HG03045 (cell line): ENCODE results near the gene MICOS13.
A peak's percentile ranks its signal among the peaks of the same experiment; 100 is the strongest.

ENCODE experiments used
- ATAC-seq: cut with Tn5 transposase; IDR thresholded peaks from one replicate; pipeline ENCODE4 v1.9.1; 2021; ENCODE audit warnings: mild to moderate bottlenecking, moderate library complexity; ENCODE audit not compliant: unreplicated experiment

Gene MICOS13, protein sequence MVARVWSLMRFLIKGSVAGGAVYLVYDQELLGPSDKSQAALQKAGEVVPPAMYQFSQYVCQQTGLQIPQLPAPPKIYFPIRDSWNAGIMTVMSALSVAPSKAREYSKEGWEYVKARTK

DNA sequence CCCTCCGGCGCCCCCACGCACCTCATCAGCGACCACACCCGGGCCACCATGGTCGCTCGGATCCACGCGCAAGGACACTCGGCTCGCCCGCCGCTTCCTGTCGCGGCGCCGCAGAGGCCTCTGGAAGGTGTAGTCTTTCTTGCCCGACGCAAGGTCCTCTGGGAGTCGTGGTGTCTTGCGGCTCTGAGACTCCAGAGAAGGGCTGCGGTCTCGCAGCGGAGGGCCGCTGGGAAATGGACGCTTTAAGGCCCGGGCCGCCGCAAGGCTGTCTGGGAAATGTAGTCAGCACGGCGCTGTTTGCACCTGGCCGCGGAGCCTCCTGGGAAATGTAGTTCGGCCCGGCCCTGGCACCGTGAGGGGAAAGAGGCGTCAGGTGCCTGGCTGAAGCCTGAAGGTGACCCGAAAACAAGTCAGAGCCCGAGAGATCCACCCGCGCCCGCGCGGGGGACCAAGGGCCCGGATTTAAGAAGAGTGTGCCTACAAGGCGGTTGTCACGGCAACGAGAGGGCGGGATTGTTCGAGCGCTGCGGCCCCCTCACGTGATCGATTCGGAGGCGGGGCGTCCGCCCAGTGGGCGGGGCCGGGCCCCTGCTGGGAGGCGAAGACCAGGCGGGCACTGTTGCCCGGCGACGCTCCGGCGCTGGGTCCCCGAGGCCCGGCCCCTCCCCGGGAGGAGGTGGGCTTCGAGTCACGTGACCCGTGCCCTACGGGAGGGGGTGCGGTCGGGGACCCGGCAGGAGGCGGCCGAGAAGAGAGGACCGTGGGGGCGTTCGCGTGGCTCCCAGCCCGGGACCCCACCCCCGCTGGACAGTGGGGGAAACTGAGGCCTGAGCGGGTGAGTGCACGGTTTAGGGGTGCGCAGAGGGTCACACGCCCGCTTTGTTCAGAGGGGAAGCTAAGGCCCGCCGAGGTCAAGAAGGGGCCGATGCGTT lies at the start of gene MICOS13, which contains the start of gene HSD11B1L:
Gene MICOS13, minus strand, starts transcription at position 80 of the 932 bp plus-strand sequence. Its CDS starts 30 bp downstream, at position 50.
Gene HSD11B1L, plus strand, starts transcription at position 591 of the 932 bp plus-strand sequence. CDS start 3,806 bp downstream, outside the sequence.
- ATAC-seq, result peak; percentile 82

GRCh38 chr19:5727453-5728050 lies 47.2 kb upstream of the MICOS13 start:
- ATAC-seq, result no peak

GRCh38 chr19:5719961-5720790 lies 39.9 kb upstream of the MICOS13 start, which contains the start of the genes CATSPERD and LONP1:
Gene CATSPERD (plus strand): TSS chr19:5720637. CDS start chr19:5720738, 101 bp downstream.
Gene LONP1 (minus strand): TSS chr19:5720146. CDS start chr19:5720132, 14 bp downstream.
- ATAC-seq, result peak; percentile 83

- ATAC-seq, result no peak
Measured at GRCh38 chr19:5719274-5719960, 39.1 kb upstream of the MICOS13 start.

- no peak for ATAC-seq
Measured at GRCh38 chr19:5718579-5719273, 38.4 kb upstream of the MICOS13 start.

DNA sequence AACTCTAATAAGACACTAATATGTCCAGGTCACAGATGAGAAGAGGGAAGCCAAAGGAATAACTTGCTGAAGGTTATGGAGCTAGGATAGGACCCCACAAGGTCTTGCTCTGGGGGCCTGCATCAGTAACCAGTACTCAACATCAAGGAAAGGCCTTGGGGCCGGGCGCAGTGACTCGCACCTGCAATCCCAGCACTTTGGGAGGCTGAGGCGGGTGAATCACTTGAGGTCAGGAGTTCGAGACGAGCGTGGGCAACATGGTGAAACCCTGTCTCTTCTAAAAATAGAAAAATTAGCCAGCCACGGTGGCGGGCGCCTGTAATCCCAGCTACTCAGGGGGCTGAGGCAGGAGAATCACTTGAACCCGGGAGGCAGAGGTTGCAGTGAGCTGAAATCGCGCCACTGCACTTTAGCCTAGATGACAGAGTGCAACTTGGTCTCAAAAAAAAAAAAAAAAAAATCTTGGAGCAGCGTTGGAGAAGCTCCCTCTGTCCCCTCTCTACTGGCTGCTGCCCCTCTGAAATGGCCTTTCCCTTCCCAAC lies 37.8 kb upstream of the MICOS13 start:
- no peak for ATAC-seq

DNA sequence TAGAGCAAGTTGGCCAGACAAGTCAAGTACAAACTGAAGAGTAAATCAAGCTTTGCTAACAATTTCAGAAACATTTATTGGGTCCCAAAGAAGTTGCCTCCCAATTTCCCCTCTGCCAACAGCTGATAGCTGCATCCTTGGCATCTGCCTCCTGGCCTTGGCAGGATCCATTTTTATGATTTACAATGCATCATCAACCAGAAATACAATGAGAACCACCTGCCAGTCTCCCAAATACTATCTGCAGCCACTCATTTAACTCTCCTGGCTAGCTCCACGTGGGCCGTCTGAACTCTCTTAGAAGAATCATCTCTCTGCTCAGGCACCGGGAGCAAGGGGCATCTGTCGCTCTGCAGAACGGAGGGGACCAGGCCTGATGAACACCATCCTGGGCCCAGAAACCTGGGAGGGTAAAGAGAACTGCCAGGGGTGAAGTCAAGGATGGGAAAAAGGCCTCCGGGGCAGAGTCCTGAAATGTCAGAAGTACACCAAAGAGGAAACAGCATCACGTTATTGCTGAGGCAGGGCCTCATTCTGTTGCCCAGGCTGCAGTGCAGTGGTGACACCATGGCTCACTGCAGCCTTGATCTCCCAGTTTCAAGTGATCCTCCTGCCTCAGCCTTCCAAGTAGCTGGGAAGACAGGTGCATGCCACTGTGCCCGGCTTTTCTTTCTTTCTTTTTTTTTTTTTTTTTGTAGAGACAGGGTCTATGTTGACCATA lies 37.1 kb upstream of the MICOS13 start:
- no peak for ATAC-seq

DNA sequence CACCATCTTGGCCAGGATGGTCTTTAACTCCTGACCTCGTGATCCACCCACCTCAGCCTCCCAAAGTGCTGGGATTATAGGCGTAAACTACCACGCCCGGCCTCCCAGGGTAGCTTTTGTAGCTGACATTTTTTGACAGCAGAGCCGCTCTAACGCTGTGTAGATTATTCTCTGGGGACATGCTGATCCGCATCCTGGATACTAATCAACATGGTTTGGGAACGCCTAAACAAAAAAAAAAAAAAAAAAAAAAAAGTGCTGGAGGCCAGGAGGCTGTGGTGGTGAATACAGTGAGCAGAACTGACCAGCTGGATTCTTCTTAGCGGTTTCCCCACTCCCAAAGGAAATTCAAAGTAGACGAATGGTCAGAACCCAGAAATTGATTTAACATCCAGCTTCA lies 34.5 kb upstream of the MICOS13 start:
- ATAC-seq, result no peak

DNA sequence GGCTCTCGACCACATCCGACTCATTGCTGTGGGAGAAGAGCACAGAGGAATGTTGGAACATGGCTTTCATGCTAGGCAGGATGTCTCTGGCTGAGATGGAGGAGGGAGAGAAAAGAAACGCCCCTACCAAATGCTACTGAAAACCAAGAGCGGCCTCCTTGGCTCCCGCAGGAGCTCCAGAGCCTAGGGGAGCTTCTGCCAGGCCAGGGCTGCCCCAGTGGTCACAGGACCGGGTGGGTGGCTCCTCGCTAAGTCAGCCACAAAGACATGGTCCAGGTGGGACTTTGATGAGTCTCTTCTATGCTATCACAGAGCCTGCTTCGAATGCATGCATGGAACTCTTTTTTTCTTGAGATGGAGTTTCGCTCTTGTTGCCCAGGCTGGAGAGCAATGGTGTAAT lies 32.9 kb upstream of the MICOS13 start:
- ATAC-seq, result no peak

GRCh38 chr19:5711713-5712161 lies 31.4 kb upstream of the MICOS13 start:
- ATAC-seq, result no peak

- no peak for ATAC-seq
Measured at GRCh38 chr19:5711025-5711424, 30.7 kb upstream of the MICOS13 start.

GRCh38 chr19:5707576-5708575 lies 27.6 kb upstream of the MICOS13 start:
- no peak for ATAC-seq

DNA sequence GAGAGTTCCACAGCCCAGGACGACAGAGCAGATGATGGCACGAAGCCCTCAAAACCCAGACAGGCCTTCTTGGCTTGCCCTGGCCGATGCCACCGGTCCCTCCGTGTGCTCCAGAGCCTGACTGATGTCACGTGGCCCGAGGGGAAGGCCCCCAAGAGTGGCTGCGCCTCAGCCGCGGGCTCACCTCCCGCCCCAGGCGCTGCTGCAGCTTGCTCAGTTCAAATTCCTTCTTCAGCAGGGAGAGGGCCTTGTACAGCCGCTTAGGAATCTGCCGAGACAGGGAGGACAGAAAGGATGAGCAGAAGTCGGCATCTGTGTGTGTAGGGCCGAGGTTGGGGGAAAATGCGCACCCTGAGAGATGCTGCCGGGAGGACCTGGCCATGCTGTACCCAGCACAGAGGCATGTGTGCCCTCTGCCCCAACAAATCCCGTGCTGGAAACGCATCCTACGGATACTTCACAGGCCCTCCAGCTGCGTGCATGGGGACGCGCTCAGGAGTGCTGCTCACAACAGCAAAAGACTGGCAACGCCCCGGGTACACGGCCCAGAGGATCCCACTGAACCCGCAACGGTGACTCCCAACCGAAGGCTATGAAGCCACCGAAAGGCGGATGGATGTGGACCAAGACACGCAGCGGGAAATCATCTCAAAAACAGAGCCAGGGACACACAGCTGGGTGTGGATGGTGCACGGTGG lies 26.7 kb upstream of the MICOS13 start:
- ATAC-seq, result no peak

- no peak for ATAC-seq
Measured at GRCh38 chr19:5705552-5705951, 25.2 kb upstream of the MICOS13 start.

DNA sequence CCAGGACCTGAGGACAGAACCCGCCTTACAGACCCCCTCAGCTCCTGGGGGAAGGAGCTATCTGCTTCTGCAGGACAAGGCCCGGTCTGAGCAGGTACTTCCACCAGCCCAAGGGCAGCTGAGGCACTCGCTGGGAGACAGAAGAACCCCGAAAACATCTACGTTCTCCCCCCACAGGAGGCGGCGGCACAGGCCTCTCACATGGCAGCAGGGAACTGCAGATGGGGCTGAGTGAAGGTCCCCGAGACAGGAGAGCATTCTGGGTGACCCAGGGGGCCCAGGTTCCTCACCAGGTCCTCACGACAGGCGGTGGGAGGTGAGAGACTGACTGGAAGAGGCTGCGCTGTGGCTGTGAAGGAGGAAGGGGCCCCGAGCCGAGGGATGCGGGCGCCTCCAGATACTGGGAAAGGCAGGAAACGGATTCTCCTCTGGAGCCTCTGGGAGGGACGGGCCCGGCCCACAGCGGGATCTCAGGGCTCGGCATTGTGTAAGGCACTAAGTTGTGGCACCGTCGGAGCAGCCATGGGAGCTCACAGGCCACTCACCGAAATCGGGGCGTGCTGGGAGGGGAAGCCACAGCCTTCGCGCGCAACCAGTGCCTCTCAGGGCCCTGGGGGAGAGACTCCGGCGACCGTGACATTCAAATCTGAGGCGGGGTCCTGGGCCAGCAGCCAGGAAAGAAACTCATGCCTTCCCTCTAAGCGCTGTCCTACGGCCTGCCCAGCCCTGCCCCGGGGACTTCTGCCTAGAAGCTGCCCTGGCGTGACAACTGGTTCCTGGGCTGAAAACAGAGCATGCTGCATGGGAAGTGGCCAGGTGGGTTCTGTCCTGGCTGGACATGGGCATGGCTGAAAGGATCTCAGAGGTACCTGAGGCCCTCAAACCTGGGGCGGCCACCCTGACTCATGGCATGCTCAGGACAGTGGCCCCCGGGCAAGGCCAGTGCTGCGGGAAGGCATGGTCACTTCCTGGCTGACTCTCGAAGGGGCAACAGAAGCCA lies 23.8 kb upstream of the MICOS13 start:
- no peak for ATAC-seq
